Measurements from ENCODE around the gene PSD4.

Gene PSD4

GRCh38 chr2:113258471-113259147 lies 84.8 kb downstream of the PSD4 start:
- H3K27ac Mint-ChIP-seq = peak overlapping the region; percentile 75
- peaks cover 61% of the 10 kb centered on the region for H3K27me3 Mint-ChIP-seq (ENCODE audit: low read depth, poor library complexity)
- TF ChIP-seq, protein P1, sequence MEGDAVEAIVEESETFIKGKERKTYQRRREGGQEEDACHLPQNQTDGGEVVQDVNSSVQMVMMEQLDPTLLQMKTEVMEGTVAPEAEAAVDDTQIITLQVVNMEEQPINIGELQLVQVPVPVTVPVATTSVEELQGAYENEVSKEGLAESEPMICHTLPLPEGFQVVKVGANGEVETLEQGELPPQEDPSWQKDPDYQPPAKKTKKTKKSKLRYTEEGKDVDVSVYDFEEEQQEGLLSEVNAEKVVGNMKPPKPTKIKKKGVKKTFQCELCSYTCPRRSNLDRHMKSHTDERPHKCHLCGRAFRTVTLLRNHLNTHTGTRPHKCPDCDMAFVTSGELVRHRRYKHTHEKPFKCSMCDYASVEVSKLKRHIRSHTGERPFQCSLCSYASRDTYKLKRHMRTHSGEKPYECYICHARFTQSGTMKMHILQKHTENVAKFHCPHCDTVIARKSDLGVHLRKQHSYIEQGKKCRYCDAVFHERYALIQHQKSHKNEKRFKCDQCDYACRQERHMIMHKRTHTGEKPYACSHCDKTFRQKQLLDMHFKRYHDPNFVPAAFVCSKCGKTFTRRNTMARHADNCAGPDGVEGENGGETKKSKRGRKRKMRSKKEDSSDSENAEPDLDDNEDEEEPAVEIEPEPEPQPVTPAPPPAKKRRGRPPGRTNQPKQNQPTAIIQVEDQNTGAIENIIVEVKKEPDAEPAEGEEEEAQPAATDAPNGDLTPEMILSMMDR (IDR thresholded peaks at IDR 0.05) = no peak
- H3K36me3 Mint-ChIP-seq (ENCODE audit: low read depth) = peaks cover 94% of the 10 kb centered on the region
- no peaks in the 10 kb centered on the region for H3K9me3 Mint-ChIP-seq
- peaks cover 93% of the 10 kb centered on the region for H3K4me1 Mint-ChIP-seq
- peak overlapping the region; percentile 61 for H3K4me3 Mint-ChIP-seq
- DNase-seq = no peak
